MM.1S (cell line): Measurements from ENCODE around the gene KRT79.

ENCODE experiments used
- DNase-seq: peaks from one replicate; pipeline ENCODE4 v3.0.0-alpha.2; 2015
- H2AFZ ChIP-seq: fragments of 300-600 bp; sonication (generic); 2 replicates; pipeline ENCODE4 v1.6.0; 2016; ENCODE audit warnings: antibody characterized with exemption, low read length
- H3F3A ChIP-seq: fragments of 300-600 bp; sonication (generic); 2 replicates; pipeline ENCODE4 v1.6.1; 2016; ENCODE audit warnings: mild to moderate bottlenecking, antibody characterized with exemption, low read length, moderate library complexity, mixed read lengths; ENCODE audit not compliant: insufficient read depth
- H3K27ac ChIP-seq: fragments of 300-600 bp; sonication (generic); 2 replicates; pipeline ENCODE4 v1.5.1; 2016; ENCODE audit warnings: mild to moderate bottlenecking, low read length
- H3K27me3 ChIP-seq: fragments of 300-600 bp; sonication (generic); replicated peaks from 2 replicates; pipeline ENCODE4 v1.6.0; 2016; ENCODE audit warnings: low read length; ENCODE audit not compliant: insufficient read depth
- H3K36me3 ChIP-seq: fragments of 300-600 bp; sonication (generic); replicated peaks from 2 replicates; pipeline ENCODE4 v1.6.1; 2016; ENCODE audit warnings: mild to moderate bottlenecking, low read length, mixed read lengths; ENCODE audit not compliant: insufficient read depth
- H3K4me1 ChIP-seq: fragments of 300-600 bp; sonication (generic); 2 replicates; pipeline ENCODE4 v1.6.1; 2016; ENCODE audit warnings: low read length, mixed read lengths
- H3K4me2 ChIP-seq: fragments of 300-600 bp; sonication (generic); 2 replicates; pipeline ENCODE4 v1.6.0; 2016; ENCODE audit warnings: low read depth, low read length
- H3K4me3 ChIP-seq: fragments of 300-600 bp; sonication (generic); 2 replicates; pipeline ENCODE4 v1.5.1; 2016; ENCODE audit warnings: low read length, mixed read lengths
- H3K79me2 ChIP-seq: fragments of 300-600 bp; sonication (generic); 2 replicates; pipeline ENCODE4 v1.6.1; 2016; ENCODE audit warnings: mixed run types, low read length, mixed read lengths
- H3K9ac ChIP-seq: fragments of 300-600 bp; sonication (generic); 2 replicates; pipeline ENCODE4 v1.6.1; 2016; ENCODE audit warnings: low read length, mixed read lengths
- H3K9me2 ChIP-seq: fragments of 300-600 bp; sonication (generic); replicated peaks from 2 replicates; pipeline ENCODE4 v1.6.1; 2016; ENCODE audit warnings: mild to moderate bottlenecking, low read length, mixed read lengths; ENCODE audit not compliant: insufficient read depth
- H3K9me3 ChIP-seq: fragments of 300-600 bp; sonication (generic); replicated peaks from 2 replicates; pipeline ENCODE4 v1.6.1; 2016; ENCODE audit warnings: mild to moderate bottlenecking, low read length, mixed read lengths; ENCODE audit not compliant: insufficient read depth
- H4K20me1 ChIP-seq: fragments of 300-600 bp; sonication (generic); 2 replicates; pipeline ENCODE4 v1.6.1; 2016; ENCODE audit warnings: mild to moderate bottlenecking, low read length, moderate library complexity, mixed read lengths; ENCODE audit not compliant: insufficient read depth
- EZH2 ChIP-seq: fragments of 300-600 bp; sonication (generic); optimal IDR thresholded peaks from 2 replicates; pipeline ENCODE3; 2017; ENCODE audit warnings: low read depth, mild to moderate bottlenecking, antibody characterized with exemption, low read length, mixed read lengths
- EZH2phosphoT487 ChIP-seq: fragments of 300-600 bp; sonication (generic); IDR thresholded peaks from 2 replicates; pipeline ENCODE4 v1.6.1; 2018; ENCODE audit warnings: antibody characterized with exemption, low read length
- TF ChIP-seq, protein P1 (sequence below): fragments of 300-600 bp; sonication (generic); IDR thresholded peaks from 2 replicates; pipeline ENCODE4 v1.5.1; 2016; ENCODE audit warnings: antibody characterized with exemption, low read length, mixed read lengths

Gene KRT79

DNA sequence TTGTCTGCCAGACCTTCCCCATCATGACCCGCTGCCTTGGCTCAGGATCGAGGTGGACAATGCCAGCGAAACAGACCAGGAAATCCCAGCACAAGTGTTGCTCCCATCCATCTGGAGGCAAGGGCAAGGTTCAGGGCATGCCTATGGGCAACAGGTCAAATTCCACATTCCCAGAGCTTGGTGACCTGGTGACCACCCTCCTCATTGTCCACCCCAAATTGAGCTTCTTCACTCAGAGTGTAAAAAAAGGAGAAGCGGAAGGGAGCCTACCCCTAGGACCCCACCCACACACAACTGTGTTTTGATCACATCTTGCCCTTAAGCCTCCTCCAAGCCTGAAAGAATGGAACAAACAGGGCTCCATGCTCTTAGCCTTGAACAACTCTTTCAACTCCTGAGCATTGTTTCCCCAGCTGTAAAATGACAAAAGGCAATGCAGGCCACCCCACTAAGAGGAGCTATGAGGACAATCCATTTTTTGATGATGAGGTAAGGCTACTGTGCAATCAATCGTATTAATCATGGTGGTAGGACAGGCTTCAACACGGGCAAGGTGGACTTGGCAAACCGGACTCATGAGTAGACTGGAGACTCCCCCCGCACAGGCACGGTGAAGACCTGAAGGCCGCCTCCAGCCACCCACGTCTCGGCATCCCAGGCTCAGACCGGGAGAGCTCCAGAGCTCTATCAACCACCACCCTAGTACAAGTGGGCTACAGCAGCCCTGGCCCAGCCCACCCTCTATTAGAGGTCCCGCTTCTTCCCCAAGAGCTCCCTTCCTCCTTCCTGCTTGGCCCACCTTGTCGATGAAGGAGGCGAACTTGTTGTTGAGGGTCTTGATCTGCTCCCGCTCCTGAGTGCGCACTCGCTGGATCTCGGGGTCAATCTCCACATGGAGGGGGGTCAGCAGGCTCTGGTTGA lies 866 bp downstream of the KRT79 start:
- Histone ChIP-seq H2AFZ (no peak overlapping the region), H3K4me2 (no peak overlapping the region), H3F3A (no peaks in the 10 kb centered on the region), H3K79me2 (no peaks in the 10 kb centered on the region), H3K9me3 (no peaks in the 10 kb centered on the region), H3K27ac (no peak overlapping the region), H3K4me3 (no peak overlapping the region), H3K9me2 (no peaks in the 10 kb centered on the region), H4K20me1 (no peaks in the 10 kb centered on the region), H3K4me1 (no peaks in the 10 kb centered on the region), H3K36me3 (no peaks in the 10 kb centered on the region), H3K9ac (no peak overlapping the region), H3K27me3 (peaks cover 99% of the 10 kb centered on the region)
- no peak for DNase-seq
- TF ChIP-seq EZH2phosphoT487 = no peak
- TF ChIP-seq, protein P1, sequence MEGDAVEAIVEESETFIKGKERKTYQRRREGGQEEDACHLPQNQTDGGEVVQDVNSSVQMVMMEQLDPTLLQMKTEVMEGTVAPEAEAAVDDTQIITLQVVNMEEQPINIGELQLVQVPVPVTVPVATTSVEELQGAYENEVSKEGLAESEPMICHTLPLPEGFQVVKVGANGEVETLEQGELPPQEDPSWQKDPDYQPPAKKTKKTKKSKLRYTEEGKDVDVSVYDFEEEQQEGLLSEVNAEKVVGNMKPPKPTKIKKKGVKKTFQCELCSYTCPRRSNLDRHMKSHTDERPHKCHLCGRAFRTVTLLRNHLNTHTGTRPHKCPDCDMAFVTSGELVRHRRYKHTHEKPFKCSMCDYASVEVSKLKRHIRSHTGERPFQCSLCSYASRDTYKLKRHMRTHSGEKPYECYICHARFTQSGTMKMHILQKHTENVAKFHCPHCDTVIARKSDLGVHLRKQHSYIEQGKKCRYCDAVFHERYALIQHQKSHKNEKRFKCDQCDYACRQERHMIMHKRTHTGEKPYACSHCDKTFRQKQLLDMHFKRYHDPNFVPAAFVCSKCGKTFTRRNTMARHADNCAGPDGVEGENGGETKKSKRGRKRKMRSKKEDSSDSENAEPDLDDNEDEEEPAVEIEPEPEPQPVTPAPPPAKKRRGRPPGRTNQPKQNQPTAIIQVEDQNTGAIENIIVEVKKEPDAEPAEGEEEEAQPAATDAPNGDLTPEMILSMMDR = no peak
- no peak for TF ChIP-seq EZH2

DNA sequence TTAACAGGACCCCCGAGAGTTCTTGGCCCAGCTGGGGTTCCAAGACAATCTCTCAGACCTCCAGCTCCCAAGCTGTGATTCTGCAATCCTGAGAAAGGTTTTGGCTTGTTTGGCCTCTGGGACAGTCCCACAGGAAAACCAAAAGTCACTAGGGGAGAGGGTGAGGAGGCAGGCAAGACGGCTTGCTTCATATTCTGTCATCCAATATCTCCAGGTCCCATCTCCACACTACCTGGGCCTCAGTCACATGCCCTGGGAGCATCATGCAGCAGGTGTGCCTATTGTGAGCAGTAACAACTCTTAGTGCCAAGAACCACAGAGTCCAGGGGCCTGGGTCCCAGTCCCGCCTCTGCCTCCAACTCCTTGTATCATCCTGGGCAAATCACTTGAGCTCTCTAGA lies 1.7 kb downstream of the KRT79 start:
- Histone ChIP-seq H3K27me3 (peaks cover 98% of the 10 kb centered on the region), H3K9ac (no peak overlapping the region)

DNA sequence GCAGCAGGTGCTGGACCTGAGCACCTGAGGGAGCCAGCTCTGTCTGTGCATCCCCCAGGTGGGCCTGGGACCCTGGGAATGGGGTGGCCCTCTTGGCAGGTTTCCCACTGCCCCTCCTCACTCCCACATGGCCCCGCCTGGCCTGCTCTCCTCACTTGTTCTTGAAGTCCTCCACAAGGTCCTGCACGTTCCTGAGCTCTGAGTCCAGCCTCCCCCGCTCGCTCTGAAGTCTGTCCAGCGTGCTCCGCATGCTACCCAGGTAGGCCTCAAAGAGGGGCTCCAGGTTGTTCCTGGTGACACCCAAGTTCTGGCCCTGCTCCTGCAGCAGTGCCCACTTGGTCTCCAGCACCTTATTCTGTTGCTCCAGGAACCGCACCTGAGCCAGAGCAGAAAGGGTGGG lies 2.9 kb downstream of the KRT79 start:
- Histone ChIP-seq H4K20me1 (no peaks in the 10 kb centered on the region), H3K4me2 (no peak overlapping the region), H3K36me3 (no peaks in the 10 kb centered on the region), H2AFZ (no peak overlapping the region), H3K9me2 (no peaks in the 10 kb centered on the region), H3K4me1 (no peaks in the 10 kb centered on the region), H3K79me2 (no peaks in the 10 kb centered on the region), H3K9me3 (no peaks in the 10 kb centered on the region), H3K9ac (no peak overlapping the region), H3F3A (no peaks in the 10 kb centered on the region), H3K4me3 (no peak overlapping the region), H3K27me3 (peaks cover 97% of the 10 kb centered on the region), H3K27ac (no peak overlapping the region)
- TF ChIP-seq EZH2phosphoT487 = no peak
- no peak for TF ChIP-seq EZH2
- TF ChIP-seq, protein P1 = no peak
- no peak for DNase-seq

More for the DNA sequence above, 1.7 kb downstream of the KRT79 start:
- no peaks in the 10 kb centered on the region for H3K9me2 ChIP-seq
- H3K27ac ChIP-seq = no peak overlapping the region
- H2AFZ ChIP-seq = no peak overlapping the region
- no peak overlapping the region for H3K4me3 ChIP-seq
- H3K79me2 ChIP-seq = no peaks in the 10 kb centered on the region
- H3F3A ChIP-seq = no peaks in the 10 kb centered on the region
- H3K4me1 ChIP-seq = no peaks in the 10 kb centered on the region
- H3K4me2 ChIP-seq = no peak overlapping the region
- TF ChIP-seq, protein P1 = no peak
- TF ChIP-seq EZH2 = no peak
- no peak for TF ChIP-seq EZH2phosphoT487
- no peaks in the 10 kb centered on the region for H3K36me3 ChIP-seq
- no peaks in the 10 kb centered on the region for H4K20me1 ChIP-seq
- DNase-seq = no peak
- no peaks in the 10 kb centered on the region for H3K9me3 ChIP-seq
